Body of pancreas (tissue), 4 donors: ENCODE data around the gene IKZF1. TPM values are rescaled to one million over a fixed set of nuclear protein-coding genes. Genes with fewer than 3 reads are reported as not detected.

Experiments
- ATAC-seq: fragments of 150-250 bp; one replicate; pipeline ENCODE4 v1.9.1; 2016
- DNase-seq, 4 donors: peaks; one replicate each; pipeline ENCODE4 v3.0.0-alpha.2; 2019
- H3K27ac ChIP-seq, 4 donors: fragments of 200-600 bp; sonication (generic); 1 replicate in 3 of 4; 2 replicates in 1 of 4; pipeline versions ENCODE4 v1.5.1 to v1.6.1; 2016 to 2019; ENCODE audit warnings: mild to moderate bottlenecking in 1 of 4, mixed read lengths in 1 of 4, moderate library complexity in 1 of 4
- H3K27me3 ChIP-seq, 2 donors: fragments of 200-600 bp; sonication (generic); one replicate each; pipeline ENCODE4 v1.6.0; 2016; ENCODE audit warnings: mild to moderate bottlenecking in 1 of 2
- H3K36me3 ChIP-seq, 2 donors: fragments of 200-600 bp; sonication (generic); replicated peaks in 1 of 2; 2 replicates each; pipeline ENCODE4 v1.5.1; 2016; ENCODE audit warnings: low read depth in 2 of 2; ENCODE audit not compliant: insufficient read depth in 1 of 2
- H3K4me1 ChIP-seq: fragments of 200-600 bp; sonication (generic); one replicate; pipeline ENCODE4 v1.6.0; 2016
- H3K4me3 ChIP-seq, 2 donors: fragments of 200-600 bp; sonication (generic); 1 replicate in 1 of 2; 2 replicates in 1 of 2; pipeline ENCODE4 v1.5.1; 2016 to 2019
- H3K9me3 ChIP-seq, 3 donors: fragments of 200-600 bp; sonication (generic); 1 replicate in 2 of 3; 2 replicates in 1 of 3; pipeline ENCODE4 v1.5.1; 2016
- POLR2A ChIP-seq, 3 donors: fragments of 450-650 bp; IDR thresholded peaks; one replicate each; pipeline ENCODE4 v1.6.1; 2016; ENCODE audit warnings: antibody characterized with exemption in 3 of 3, mild to moderate bottlenecking in 2 of 3
- WGBS, 2 donors: methylation state at CpG; one replicate each; pipeline ENCODE4 v1.1.5; 2017; 5-methylcytosine and 5-hydroxymethylcytosine counted together
- intact Hi-C: fragments of 100-400 bp; cut with DNase I; formaldehyde crosslinking; loops from one replicate; pipeline ENCODE4 v1.15.1; 2023
- total RNA-seq, 2 donors: library from RNA; depleted of rRNA; stranded (reverse); fragments of >200 nt; gene quantifications; one replicate each; pipeline ENCODE4 v1.1.0, GENCODE V29; 2016
- TF ChIP-seq, protein P1 (sequence below), 7 experiments: fragments of 450-650 bp in 4 of 7; fragments of 200-600 bp in 3 of 7; sonication (generic) in 3 of 7; IDR thresholded peaks; one replicate each; pipeline ENCODE4 v1.5.1; 2016 to 2019; ENCODE audit warnings: antibody characterized with exemption in 7 of 7

Gene IKZF1
- total RNA-seq, 2 donors from 2014 or later = 3.9 to 16.5 TPM

DNA sequence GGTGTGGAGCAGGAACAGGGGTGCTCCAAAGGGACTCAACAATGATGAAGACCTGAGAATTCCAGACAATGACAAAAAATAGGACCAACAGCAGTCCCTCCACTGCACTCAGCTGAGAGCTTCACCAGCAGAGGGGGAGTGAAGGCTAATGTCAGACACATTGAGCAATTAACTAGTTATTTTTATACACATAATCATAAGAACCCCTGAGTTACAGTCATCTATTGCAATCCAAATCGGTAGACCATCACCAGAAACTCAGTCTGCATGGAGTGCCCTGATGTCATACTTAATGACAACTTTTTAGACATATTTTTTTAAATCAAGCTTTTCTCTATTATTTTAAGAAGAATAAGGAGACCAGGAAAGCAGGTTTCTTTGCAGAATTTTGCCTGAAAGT is 30.6 kb upstream of the IKZF1 start:
- Histone ChIP-seq H3K4me1 (no peaks in the 10 kb centered on the region), H3K9me3 (no peaks in the 10 kb centered on the region), H3K27me3 (no peaks in the 10 kb centered on the region), H3K27ac (no peak overlapping the region), H3K4me3 (no peak overlapping the region), H3K36me3 (no peaks in the 10 kb centered on the region)
- no peak for DNase-seq
- 48 to 59% methylated on average over 1 of the region's 1 CpG for WGBS, 2 donors
- TF ChIP-seq, protein P1, sequence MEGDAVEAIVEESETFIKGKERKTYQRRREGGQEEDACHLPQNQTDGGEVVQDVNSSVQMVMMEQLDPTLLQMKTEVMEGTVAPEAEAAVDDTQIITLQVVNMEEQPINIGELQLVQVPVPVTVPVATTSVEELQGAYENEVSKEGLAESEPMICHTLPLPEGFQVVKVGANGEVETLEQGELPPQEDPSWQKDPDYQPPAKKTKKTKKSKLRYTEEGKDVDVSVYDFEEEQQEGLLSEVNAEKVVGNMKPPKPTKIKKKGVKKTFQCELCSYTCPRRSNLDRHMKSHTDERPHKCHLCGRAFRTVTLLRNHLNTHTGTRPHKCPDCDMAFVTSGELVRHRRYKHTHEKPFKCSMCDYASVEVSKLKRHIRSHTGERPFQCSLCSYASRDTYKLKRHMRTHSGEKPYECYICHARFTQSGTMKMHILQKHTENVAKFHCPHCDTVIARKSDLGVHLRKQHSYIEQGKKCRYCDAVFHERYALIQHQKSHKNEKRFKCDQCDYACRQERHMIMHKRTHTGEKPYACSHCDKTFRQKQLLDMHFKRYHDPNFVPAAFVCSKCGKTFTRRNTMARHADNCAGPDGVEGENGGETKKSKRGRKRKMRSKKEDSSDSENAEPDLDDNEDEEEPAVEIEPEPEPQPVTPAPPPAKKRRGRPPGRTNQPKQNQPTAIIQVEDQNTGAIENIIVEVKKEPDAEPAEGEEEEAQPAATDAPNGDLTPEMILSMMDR (IDR thresholded peaks at IDR 0.05) = no peak
- no peak for TF ChIP-seq POLR2A (IDR thresholded peaks at IDR 0.05)
- intact Hi-C loops = no loop called here
- ATAC-seq = no peak

DNA sequence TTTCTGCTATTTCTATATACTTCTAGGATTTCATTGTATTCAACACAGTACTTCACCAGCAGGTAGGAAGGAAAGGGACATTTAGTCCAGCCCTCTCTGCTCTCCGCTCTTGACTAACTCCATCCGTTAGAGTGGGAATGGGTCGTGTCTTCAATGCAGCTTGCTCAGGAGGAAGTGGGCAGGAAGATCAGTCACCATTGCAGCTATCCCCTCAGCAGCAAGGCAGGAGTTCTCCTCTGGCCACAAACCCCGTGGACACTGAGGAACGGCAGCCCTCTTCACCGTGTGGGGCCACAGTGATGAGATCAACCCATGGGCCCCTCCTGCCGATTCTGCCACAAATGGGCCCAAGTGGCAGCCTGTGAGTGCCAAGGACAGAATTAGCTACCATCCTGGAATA is 30.2 kb upstream of the IKZF1 start:
- WGBS, 2 donors = 48% methylated on average over 7 of the region's 7 CpGs
- ATAC-seq = no peak
- TF ChIP-seq, protein P1 (IDR thresholded peaks at IDR 0.05) = no peak
- no peak for TF ChIP-seq POLR2A (IDR thresholded peaks at IDR 0.05)

DNA sequence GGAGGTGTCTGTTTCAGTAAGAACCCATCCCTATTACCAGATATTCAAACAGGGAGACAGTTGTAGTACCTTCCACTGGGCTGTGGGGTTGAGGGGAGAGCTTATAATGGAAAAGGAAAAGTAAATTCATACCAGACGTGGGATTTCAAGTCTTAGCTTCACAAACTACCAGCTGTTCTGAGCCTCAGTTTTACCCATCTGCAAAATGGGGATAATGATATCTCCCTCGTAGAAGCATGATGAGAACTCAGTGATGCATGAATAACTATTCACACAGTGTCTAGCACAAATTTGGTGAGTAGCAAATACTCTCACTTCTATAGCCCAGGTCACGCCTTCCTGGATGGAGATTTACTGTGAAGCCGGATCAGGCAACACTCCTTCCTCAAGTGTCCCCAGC is 29.1 kb upstream of the IKZF1 start:
- no peak for TF ChIP-seq POLR2A (IDR thresholded peaks at IDR 0.05)
- TF ChIP-seq, protein P1 (IDR thresholded peaks at IDR 0.05) = no peak
- Histone ChIP-seq H3K27ac (no peak overlapping the region), H3K9me3 (no peaks in the 10 kb centered on the region), H3K27me3 (no peaks in the 10 kb centered on the region), H3K4me3 (no peak overlapping the region), H3K36me3 (no peaks in the 10 kb centered on the region), H3K4me1 (no peaks in the 10 kb centered on the region)
- 75 to 84% methylated on average over 4 of the region's 4 CpGs for WGBS, 2 donors
- ATAC-seq (no peak), DNase-seq (no peak)
- intact Hi-C loops = no loop called here

More for the DNA sequence above, 30.2 kb upstream of the IKZF1 start:
- Histone ChIP-seq H3K27ac (no peak overlapping the region), H3K27me3 (no peaks in the 10 kb centered on the region), H3K9me3 (no peaks in the 10 kb centered on the region), H3K4me3 (no peak overlapping the region), H3K4me1 (no peaks in the 10 kb centered on the region), H3K36me3 (no peaks in the 10 kb centered on the region)
- no peak for DNase-seq
- intact Hi-C loops = no loop called here

DNA sequence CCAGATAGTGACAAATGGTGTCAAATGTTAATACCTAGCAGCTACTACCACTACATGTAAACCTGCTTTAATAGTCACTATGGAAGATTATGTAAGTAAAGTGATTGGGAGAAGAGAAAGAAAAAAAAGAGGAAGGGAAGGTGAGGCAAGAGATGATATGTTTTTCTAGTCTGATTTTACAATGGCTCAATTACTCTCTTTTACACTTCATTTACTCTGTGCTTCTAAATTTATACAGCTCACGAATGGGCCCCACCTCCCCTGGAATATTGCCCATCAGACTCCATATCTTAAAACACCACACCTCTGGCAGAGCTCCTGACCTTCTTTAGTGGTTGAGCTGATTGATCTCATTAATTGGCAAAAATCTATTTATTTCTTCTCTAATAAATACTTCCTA is 28.0 kb upstream of the IKZF1 start:
- Histone ChIP-seq H3K27ac (no peak overlapping the region), H3K9me3 (no peaks in the 10 kb centered on the region), H3K27me3 (no peaks in the 10 kb centered on the region), H3K36me3 (no peaks in the 10 kb centered on the region), H3K4me1 (no peaks in the 10 kb centered on the region), H3K4me3 (no peak overlapping the region)
- intact Hi-C loops = no loop called here
- 6 to 13% methylated on average over 1 of the region's 1 CpG for WGBS, 2 donors
- no peak for ATAC-seq
- peak in 1 of 4 donors; percentile 19 for DNase-seq
- no peak for TF ChIP-seq POLR2A (IDR thresholded peaks at IDR 0.05)
- TF ChIP-seq, protein P1 (IDR thresholded peaks at IDR 0.05) = no peak

DNA sequence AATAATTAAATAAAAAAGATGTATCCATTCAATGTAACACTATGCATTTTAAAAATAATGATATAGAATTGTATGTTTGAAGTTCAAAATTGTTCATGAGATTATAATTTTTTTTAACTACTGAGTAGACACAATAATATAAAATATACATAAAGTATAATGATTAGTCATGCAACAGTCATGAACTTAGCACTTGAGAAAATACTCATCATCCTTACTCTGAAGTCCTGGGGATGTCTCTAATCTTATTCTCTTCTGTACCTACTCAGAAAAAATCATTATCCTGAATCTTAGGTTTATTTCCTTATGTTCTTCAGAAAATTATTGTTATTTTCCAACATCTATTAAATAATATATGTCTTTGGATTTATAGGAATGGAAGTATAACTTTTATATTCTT is 26.4 kb upstream of the IKZF1 start:
- no peaks in the 10 kb centered on the region for H3K9me3 ChIP-seq
- H3K4me1 ChIP-seq = no peaks in the 10 kb centered on the region
- intact Hi-C loops = no loop called here
- TF ChIP-seq, protein P1 (IDR thresholded peaks at IDR 0.05) = no peak
- no peak for TF ChIP-seq POLR2A (IDR thresholded peaks at IDR 0.05)
- no peak overlapping the region for H3K27ac ChIP-seq
- no peak for ATAC-seq
- no peaks in the 10 kb centered on the region for H3K27me3 ChIP-seq
- no peak for DNase-seq
- H3K4me3 ChIP-seq = no peak overlapping the region
- H3K36me3 ChIP-seq = no peaks in the 10 kb centered on the region
